GM12878 (cell line): ENCODE measurements around the gene IL36RN.

Experiments used
- CREM ChIP-seq: IDR thresholded peaks from 2 replicates; pipeline ENCODE4 v1.6.1; 2014; ENCODE audit warnings: antibody characterized with exemption, low read depth
- EP300 ChIP-seq, 2 experiments: fragments of 150-350 bp in 1 of 2; IDR thresholded peaks; 2 replicates each; pipeline ENCODE4 v1.6.1; 2011 to 2012; ENCODE audit warnings: low read depth in 2 of 2, low read length in 2 of 2, borderline replicate concordance in 1 of 2, improper control_type of control experiment in 1 of 2, inconsistent platforms in 1 of 2; ENCODE audit not compliant: control insufficient read depth in 1 of 2
- GABPA ChIP-seq: IDR thresholded peaks from 2 replicates; pipeline ENCODE4 v1.6.1; 2014; ENCODE audit warnings: antibody characterized with exemption, low read depth, mild to moderate bottlenecking, inconsistent platforms
- MAX ChIP-seq: IDR thresholded peaks from 2 replicates; pipeline ENCODE4 v1.6.1; 2012; ENCODE audit warnings: low read depth, low read length, improper control_type of control experiment
- RCOR1 ChIP-seq: conservative IDR thresholded peaks from 2 replicates; pipeline ENCODE4 v1.6.1; 2012; ENCODE audit warnings: low read depth, low read length, improper control_type of control experiment
- TAF1 ChIP-seq: IDR thresholded peaks from 2 replicates; pipeline ENCODE4 v1.6.1; 2011; ENCODE audit warnings: mild to moderate bottlenecking, low read depth, low read length, borderline replicate concordance
- TF ChIP-seq, protein P1 (sequence below), 3 experiments: IDR thresholded peaks in 2 of 3; conservative IDR thresholded peaks in 1 of 3; 2 replicates each; pipeline ENCODE4 v1.5.1; 2011; ENCODE audit warnings: low read depth in 3 of 3, low read length in 3 of 3, mild to moderate bottlenecking in 3 of 3, control low read depth in 2 of 3, moderate library complexity in 2 of 3, inconsistent platforms in 1 of 3, mixed read lengths in 1 of 3; ENCODE audit not compliant: control insufficient read depth in 2 of 3, insufficient read depth in 1 of 3; ENCODE audit errors: extremely low read depth in 1 of 3

DNA sequence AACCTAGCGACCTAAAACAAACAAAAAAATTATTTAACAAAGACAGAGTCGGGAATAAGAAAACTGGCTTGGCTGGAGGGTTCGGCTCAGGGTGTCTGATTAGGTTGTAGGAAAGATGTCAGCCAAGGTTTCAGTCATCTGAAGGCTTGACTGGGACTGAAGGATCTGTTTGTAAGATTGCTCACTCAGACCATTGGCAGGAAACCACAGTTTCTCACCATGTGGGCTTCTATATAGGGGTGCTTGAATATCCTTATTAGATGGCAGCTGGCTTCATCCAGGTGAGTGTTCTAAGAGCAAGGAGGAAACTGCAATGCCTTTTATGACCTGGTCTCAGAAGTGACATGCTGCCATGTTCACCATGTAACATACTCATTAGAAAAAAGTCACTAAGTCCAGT is 5.3 kb upstream of the IL36RN start:
- TF ChIP-seq CREM = no peak
- TF ChIP-seq, protein P1, sequence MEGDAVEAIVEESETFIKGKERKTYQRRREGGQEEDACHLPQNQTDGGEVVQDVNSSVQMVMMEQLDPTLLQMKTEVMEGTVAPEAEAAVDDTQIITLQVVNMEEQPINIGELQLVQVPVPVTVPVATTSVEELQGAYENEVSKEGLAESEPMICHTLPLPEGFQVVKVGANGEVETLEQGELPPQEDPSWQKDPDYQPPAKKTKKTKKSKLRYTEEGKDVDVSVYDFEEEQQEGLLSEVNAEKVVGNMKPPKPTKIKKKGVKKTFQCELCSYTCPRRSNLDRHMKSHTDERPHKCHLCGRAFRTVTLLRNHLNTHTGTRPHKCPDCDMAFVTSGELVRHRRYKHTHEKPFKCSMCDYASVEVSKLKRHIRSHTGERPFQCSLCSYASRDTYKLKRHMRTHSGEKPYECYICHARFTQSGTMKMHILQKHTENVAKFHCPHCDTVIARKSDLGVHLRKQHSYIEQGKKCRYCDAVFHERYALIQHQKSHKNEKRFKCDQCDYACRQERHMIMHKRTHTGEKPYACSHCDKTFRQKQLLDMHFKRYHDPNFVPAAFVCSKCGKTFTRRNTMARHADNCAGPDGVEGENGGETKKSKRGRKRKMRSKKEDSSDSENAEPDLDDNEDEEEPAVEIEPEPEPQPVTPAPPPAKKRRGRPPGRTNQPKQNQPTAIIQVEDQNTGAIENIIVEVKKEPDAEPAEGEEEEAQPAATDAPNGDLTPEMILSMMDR (IDR thresholded peaks at IDR 0.05 in 2 of 3, conservative IDR thresholded peaks at IDR 0.05 in 1 of 3; ENCODE audit: control insufficient read depth in 2 of 3, extremely low read depth in 1 of 3, insufficient read depth in 1 of 3, low read depth in 3 of 3, low read length in 3 of 3) = no peak
- no peak for TF ChIP-seq MAX
- TF ChIP-seq TAF1 = no peak
- no peak for TF ChIP-seq GABPA
- TF ChIP-seq EP300 (IDR thresholded peaks at IDR 0.05; ENCODE audit: borderline replicate concordance in 1 of 2, control insufficient read depth in 1 of 2, low read depth in 2 of 2, low read length in 2 of 2) = no peak
- TF ChIP-seq RCOR1 = no peak
